Brain microvascular endothelial cell (primary cell): Measurements from ENCODE around the gene PGAM2.

Source experiments
- DNase-seq: peaks from one replicate; pipeline ENCODE4 v3.0.0-alpha.2; 2020
- H3K27ac ChIP-seq: fragments of 250-450 bp; sonication (Bioruptor Pico); 2 replicates; pipeline ENCODE4 v1.5.1; 2020; ENCODE audit warnings: mild to moderate bottlenecking, moderate library complexity
- H3K27me3 ChIP-seq: fragments of 250-450 bp; sonication (Bioruptor Pico); replicated peaks from 2 replicates; pipeline ENCODE4 v1.5.1; 2020; ENCODE audit warnings: mild to moderate bottlenecking
- H3K36me3 ChIP-seq: fragments of 250-450 bp; sonication (Bioruptor Pico); replicated peaks from 2 replicates; pipeline ENCODE4 v1.5.1; 2020; ENCODE audit warnings: mild to moderate bottlenecking
- H3K4me3 ChIP-seq: 2 replicates; pipeline ENCODE4 v1.5.1; 2011; ENCODE audit warnings: low read depth, mild to moderate bottlenecking, control low read depth, low read length, moderate library complexity
- CTCF ChIP-seq: IDR thresholded peaks from 2 replicates; pipeline ENCODE4 v1.5.1; 2011; ENCODE audit warnings: low read depth, mild to moderate bottlenecking, moderate library complexity, low read length, control low read depth, inconsistent platforms; ENCODE audit errors: missing control alignments
- in situ Hi-C: cut with HindIII; loops from 2 replicates; pipeline ENCODE4 v1.10.0; 2017; ENCODE audit warnings: low sequenced_read_pairs, low pct_ligation_motif_present

PGAM2 gene

GRCh38 chr7:44076101-44076895, 10.9 kb upstream of the PGAM2 start:
- H3K27me3 ChIP-seq = no peaks in the 10 kb centered on the region
- in situ Hi-C loops = no loop called here
- TF ChIP-seq CTCF = no peak
- H3K36me3 ChIP-seq = peaks cover 27% of the 10 kb centered on the region
- no peak overlapping the region for H3K27ac ChIP-seq
- H3K4me3 ChIP-seq = no peak overlapping the region
- no peak for DNase-seq

GRCh38 chr7:44075296-44076075, 10.1 kb upstream of the PGAM2 start:
- Histone ChIP-seq H3K27me3 (no peaks in the 10 kb centered on the region), H3K36me3 (peaks cover 27% of the 10 kb centered on the region), H3K4me3 (no peak overlapping the region), H3K27ac (no peak overlapping the region)
- in situ Hi-C loops = no loop called here
- no peak for DNase-seq
- no peak for TF ChIP-seq CTCF

GRCh38 chr7:44074349-44074695, 9.0 kb upstream of the PGAM2 start:
- Histone ChIP-seq H3K36me3 (peaks cover 23% of the 10 kb centered on the region), H3K4me3 (no peak overlapping the region), H3K27me3 (no peaks in the 10 kb centered on the region), H3K27ac (peak overlapping the region; percentile 35)
- in situ Hi-C loops = no loop called here
- DNase-seq = no peak
- no peak for TF ChIP-seq CTCF

- no peaks in the 10 kb centered on the region for H3K27me3 ChIP-seq
- H3K27ac ChIP-seq = peak overlapping the region; percentile 35
- DNase-seq = peak; percentile 55
- in situ Hi-C loops = no loop called here
- no peak for TF ChIP-seq CTCF
- peaks cover 23% of the 10 kb centered on the region for H3K36me3 ChIP-seq
- H3K4me3 ChIP-seq = peak overlapping the region; percentile 1
Measured at GRCh38 chr7:44073664-44074348, 8.4 kb upstream of the PGAM2 start.

- DNase-seq = peak; percentile 87
- no peaks in the 10 kb centered on the region for H3K27me3 ChIP-seq
- in situ Hi-C loops = no loop called here
- no peak overlapping the region for H3K4me3 ChIP-seq
- no peak overlapping the region for H3K27ac ChIP-seq
- TF ChIP-seq CTCF = peak; percentile 96
- H3K36me3 ChIP-seq = peaks cover 18% of the 10 kb centered on the region
Measured at GRCh38 chr7:44072364-44073231, 7.2 kb upstream of the PGAM2 start.
